Effector memory CD4-positive, alpha-beta T cell (primary cell): ENCODE measurements around the gene SRSF11.
"Not testable (repeated sequence)": the region's sequence is repeated elsewhere in the genome, so short reads cannot be mapped to it uniquely, and the experiment has no call there.

Experiments used
- DNase-seq, 3 donors: peaks; one replicate each; pipeline ENCODE4 v3.0.0-alpha.2; 2020
- H3K27ac ChIP-seq: 2 replicates; pipeline ENCODE4 v1.7.0; 2013; ENCODE audit warnings: mild to moderate bottlenecking, low read length, moderate library complexity; ENCODE audit not compliant: insufficient read depth, poor library complexity, severe bottlenecking
- H3K27me3 ChIP-seq: replicated peaks from 2 replicates; pipeline ENCODE4 v1.7.0; 2013; ENCODE audit warnings: mild to moderate bottlenecking, low read length; ENCODE audit not compliant: insufficient read depth, control insufficient read depth, poor library complexity, severe bottlenecking
- H3K36me3 ChIP-seq: 2 replicates; pipeline ENCODE4 v1.7.0; 2013; ENCODE audit warnings: mild to moderate bottlenecking, low read length, moderate library complexity; ENCODE audit not compliant: control insufficient read depth, insufficient read depth
- H3K4me1 ChIP-seq: 2 replicates; pipeline ENCODE4 v1.7.0; 2013; ENCODE audit warnings: low read length, mild to moderate bottlenecking; ENCODE audit not compliant: control insufficient read depth, insufficient read depth, poor library complexity, severe bottlenecking
- H3K4me3 ChIP-seq: 2 replicates; pipeline ENCODE4 v1.7.0; 2013; ENCODE audit warnings: low read length, low read depth, mild to moderate bottlenecking; ENCODE audit not compliant: insufficient read depth, poor library complexity, severe bottlenecking
- H3K9me3 ChIP-seq: 2 replicates; pipeline ENCODE4 v1.7.0; 2013; ENCODE audit warnings: mild to moderate bottlenecking, low read length, moderate library complexity; ENCODE audit not compliant: control insufficient read depth
- total RNA-seq, 3 donors: gene quantifications; one replicate each; lab custom pipeline; 2026; lab: John Stamatoyannopoulos, UW

The SRSF11 gene
- total RNA-seq, result 247 to 304 (median 299) reads per million in 3 donors

- peak within 1 kb of the TSS; percentile 73 for H3K4me3 ChIP-seq
- no peaks in the 10 kb centered on the region for H3K9me3 ChIP-seq
- H3K27me3 ChIP-seq, result no peaks in the 10 kb centered on the region
- peak within 1 kb of the TSS; percentile 97 for H3K27ac ChIP-seq
- DNase-seq, result peak; percentile 92 to 93 (median 93)
- H3K4me1 ChIP-seq, result no peaks in the 10 kb centered on the region
- peaks cover 20% of the 10 kb centered on the region for H3K36me3 ChIP-seq
Observed at GRCh38 chr1:70221238-70222121, at the start of gene SRSF11. Gene SRSF11, plus strand, starts transcription at chr1:70221380. Its CDS starts 257 bp downstream, at chr1:70221637.

- no peak for DNase-seq
- no peaks in the 10 kb centered on the region for H3K27me3 ChIP-seq
- no peak overlapping the region for H3K4me3 ChIP-seq
- H3K36me3 ChIP-seq, result peaks cover 12% of the 10 kb centered on the region
- no peaks in the 10 kb centered on the region for H3K4me1 ChIP-seq
- H3K27ac ChIP-seq, result no peak overlapping the region
- no peaks in the 10 kb centered on the region for H3K9me3 ChIP-seq
Observed at GRCh38 chr1:70171512-70171911, 49.7 kb upstream of the SRSF11 start.

- not testable (repeated sequence) for H3K9me3 ChIP-seq, H3K27ac ChIP-seq
- H3K36me3 ChIP-seq, result peaks cover 10% of the 10 kb centered on the region
Observed at GRCh38 chr1:70185181-70185580, 36.0 kb upstream of the SRSF11 start.

GRCh38 chr1:70188522-70188921 lies 32.7 kb upstream of the SRSF11 start:
- H3K27ac ChIP-seq, result no peak overlapping the region
- H3K36me3 ChIP-seq, result peaks cover 3% of the 10 kb centered on the region

More at GRCh38 chr1:70185181-70185580, 36.0 kb upstream of the SRSF11 start:
- not testable (repeated sequence) for H3K4me3 ChIP-seq, H3K4me1 ChIP-seq, DNase-seq, H3K27me3 ChIP-seq

GRCh38 chr1:70190180-70190579 lies 31.0 kb upstream of the SRSF11 start:
- no peak for DNase-seq
- no peaks in the 10 kb centered on the region for H3K9me3 ChIP-seq
- H3K27me3 ChIP-seq, result no peaks in the 10 kb centered on the region
- no peaks in the 10 kb centered on the region for H3K4me1 ChIP-seq
- no peak overlapping the region for H3K27ac ChIP-seq
- no peaks in the 10 kb centered on the region for H3K36me3 ChIP-seq
- no peak overlapping the region for H3K4me3 ChIP-seq

More at GRCh38 chr1:70188522-70188921, 32.7 kb upstream of the SRSF11 start:
- H3K4me3 ChIP-seq, result no peak overlapping the region
- no peak for DNase-seq
- no peaks in the 10 kb centered on the region for H3K27me3 ChIP-seq
- H3K9me3 ChIP-seq, result no peaks in the 10 kb centered on the region
- no peaks in the 10 kb centered on the region for H3K4me1 ChIP-seq

- H3K27ac ChIP-seq, result not testable (repeated sequence)
Observed at GRCh38 chr1:70192446-70192845, 28.7 kb upstream of the SRSF11 start.

GRCh38 chr1:70194601-70195000 lies 26.6 kb upstream of the SRSF11 start:
- H3K4me1 ChIP-seq, result no peaks in the 10 kb centered on the region
- H3K4me3 ChIP-seq, result no peak overlapping the region
- no peaks in the 10 kb centered on the region for H3K27me3 ChIP-seq
- H3K9me3 ChIP-seq, result no peaks in the 10 kb centered on the region
- no peaks in the 10 kb centered on the region for H3K36me3 ChIP-seq
- no peak overlapping the region for H3K27ac ChIP-seq
- DNase-seq, result no peak

More at GRCh38 chr1:70192446-70192845, 28.7 kb upstream of the SRSF11 start:
- H3K36me3 ChIP-seq, H3K9me3 ChIP-seq, H3K27me3 ChIP-seq, H3K4me1 ChIP-seq, DNase-seq, H3K4me3 ChIP-seq: not testable (repeated sequence)

- no peak for DNase-seq
- H3K4me3 ChIP-seq, result no peak overlapping the region
- H3K27me3 ChIP-seq, result no peaks in the 10 kb centered on the region
- no peaks in the 10 kb centered on the region for H3K36me3 ChIP-seq
- H3K4me1 ChIP-seq, result no peaks in the 10 kb centered on the region
- no peak overlapping the region for H3K27ac ChIP-seq
- no peaks in the 10 kb centered on the region for H3K9me3 ChIP-seq
Observed at GRCh38 chr1:70195342-70195741, 25.8 kb upstream of the SRSF11 start.

- no peaks in the 10 kb centered on the region for H3K27me3 ChIP-seq
- H3K4me1 ChIP-seq, result no peaks in the 10 kb centered on the region
- H3K36me3 ChIP-seq, result no peaks in the 10 kb centered on the region
- no peak for DNase-seq
- no peaks in the 10 kb centered on the region for H3K9me3 ChIP-seq
- no peak overlapping the region for H3K27ac ChIP-seq
- H3K4me3 ChIP-seq, result no peak overlapping the region
Observed at GRCh38 chr1:70196333-70196732, 24.8 kb upstream of the SRSF11 start.

- Histone ChIP-seq H3K36me3 (no peaks in the 10 kb centered on the region), H3K27me3 (no peaks in the 10 kb centered on the region), H3K4me3 (no peak overlapping the region), H3K4me1 (no peaks in the 10 kb centered on the region), H3K9me3 (no peaks in the 10 kb centered on the region), H3K27ac (no peak overlapping the region)
- DNase-seq, result no peak
Observed at GRCh38 chr1:70200065-70200464, 21.1 kb upstream of the SRSF11 start.
